Measurements from ENCODE around the gene ZNF837.

ZNF837 gene

GRCh38 chr19:58319241-58319640, 61.6 kb downstream of the ZNF837 start:
- DNase-seq (ENCODE audit: low read depth, low spot score) = no peak

- no peak for DNase-seq (ENCODE audit: low read depth, low spot score)
Observed at GRCh38 chr19:58318297-58318696, 62.5 kb downstream of the ZNF837 start.

All from smooth muscle cell of the brain vasculature (primary cell).